SK-N-SH (cell line): Measurements from ENCODE around the gene PYGB.

Experiments used
- POLR2AphosphoS5 ChIP-seq: IDR thresholded peaks from 2 replicates; pipeline ENCODE4 v1.6.1; 2012; ENCODE audit warnings: low read depth, low read length
- RFX5 ChIP-seq: IDR thresholded peaks from 2 replicates; pipeline ENCODE4 v1.6.1; 2012; ENCODE audit warnings: mild to moderate bottlenecking, improper control_type of control experiment, low read length
- TAF1 ChIP-seq: IDR thresholded peaks from 2 replicates; pipeline ENCODE4 v1.6.1; 2012; ENCODE audit warnings: low read depth, mild to moderate bottlenecking, low read length, moderate library complexity, borderline replicate concordance
- TF ChIP-seq, protein P1 (sequence below): fragments of 200-600 bp; sonication (generic); IDR thresholded peaks from 2 replicates; pipeline ENCODE4 v1.6.1; 2017; ENCODE audit warnings: antibody characterized with exemption, mild to moderate bottlenecking, moderate library complexity
- TF ChIP-seq, protein P2 (sequence below): IDR thresholded peaks from 2 replicates; pipeline ENCODE4 v1.4.0; 2012; ENCODE audit warnings: low read depth, borderline replicate concordance
- TF ChIP-seq, protein P3 (sequence below): IDR thresholded peaks from 2 replicates; pipeline ENCODE4 v1.4.0; 2012; ENCODE audit warnings: low read depth

DNA sequence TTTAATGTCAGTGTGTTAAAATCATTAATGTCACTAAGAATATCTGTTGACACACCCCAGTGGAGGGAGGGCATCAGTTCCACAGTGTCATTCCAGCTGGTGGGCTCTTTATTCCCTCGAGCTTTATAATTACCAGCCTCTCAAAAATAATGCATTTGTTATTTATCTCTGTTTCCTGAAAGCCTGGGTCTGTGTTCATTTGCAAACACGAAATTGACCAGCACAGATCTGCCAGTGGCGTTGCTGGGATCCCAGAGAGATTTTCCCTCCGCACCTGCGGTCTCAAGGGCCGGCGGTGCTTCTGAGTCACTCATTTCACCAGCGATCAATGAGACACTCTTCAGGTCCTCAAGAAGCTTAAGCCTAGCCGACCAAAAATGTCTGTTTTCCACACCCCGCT lies 5.7 kb upstream of the PYGB start:
- TF ChIP-seq POLR2AphosphoS5: no peak
- TF ChIP-seq, protein P1, sequence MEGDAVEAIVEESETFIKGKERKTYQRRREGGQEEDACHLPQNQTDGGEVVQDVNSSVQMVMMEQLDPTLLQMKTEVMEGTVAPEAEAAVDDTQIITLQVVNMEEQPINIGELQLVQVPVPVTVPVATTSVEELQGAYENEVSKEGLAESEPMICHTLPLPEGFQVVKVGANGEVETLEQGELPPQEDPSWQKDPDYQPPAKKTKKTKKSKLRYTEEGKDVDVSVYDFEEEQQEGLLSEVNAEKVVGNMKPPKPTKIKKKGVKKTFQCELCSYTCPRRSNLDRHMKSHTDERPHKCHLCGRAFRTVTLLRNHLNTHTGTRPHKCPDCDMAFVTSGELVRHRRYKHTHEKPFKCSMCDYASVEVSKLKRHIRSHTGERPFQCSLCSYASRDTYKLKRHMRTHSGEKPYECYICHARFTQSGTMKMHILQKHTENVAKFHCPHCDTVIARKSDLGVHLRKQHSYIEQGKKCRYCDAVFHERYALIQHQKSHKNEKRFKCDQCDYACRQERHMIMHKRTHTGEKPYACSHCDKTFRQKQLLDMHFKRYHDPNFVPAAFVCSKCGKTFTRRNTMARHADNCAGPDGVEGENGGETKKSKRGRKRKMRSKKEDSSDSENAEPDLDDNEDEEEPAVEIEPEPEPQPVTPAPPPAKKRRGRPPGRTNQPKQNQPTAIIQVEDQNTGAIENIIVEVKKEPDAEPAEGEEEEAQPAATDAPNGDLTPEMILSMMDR: no peak
- TF ChIP-seq, protein P2, sequence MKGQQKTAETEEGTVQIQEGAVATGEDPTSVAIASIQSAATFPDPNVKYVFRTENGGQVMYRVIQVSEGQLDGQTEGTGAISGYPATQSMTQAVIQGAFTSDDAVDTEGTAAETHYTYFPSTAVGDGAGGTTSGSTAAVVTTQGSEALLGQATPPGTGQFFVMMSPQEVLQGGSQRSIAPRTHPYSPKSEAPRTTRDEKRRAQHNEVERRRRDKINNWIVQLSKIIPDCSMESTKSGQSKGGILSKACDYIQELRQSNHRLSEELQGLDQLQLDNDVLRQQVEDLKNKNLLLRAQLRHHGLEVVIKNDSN: no peak
- TF ChIP-seq, protein P3, sequence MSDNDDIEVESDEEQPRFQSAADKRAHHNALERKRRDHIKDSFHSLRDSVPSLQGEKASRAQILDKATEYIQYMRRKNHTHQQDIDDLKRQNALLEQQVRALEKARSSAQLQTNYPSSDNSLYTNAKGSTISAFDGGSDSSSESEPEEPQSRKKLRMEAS: no peak
- TF ChIP-seq TAF1: no peak
- no peak for TF ChIP-seq RFX5
